ENCODE results near the gene ZSCAN5B.

The ZSCAN5B gene

GRCh38 chr19:56174550-56174949 is 23.0 kb downstream of the ZSCAN5B start:
- TF ChIP-seq CTCF (conservative IDR thresholded peaks at IDR 0.05) (no peak), ZFX (IDR thresholded peaks at IDR 0.05) (no peak)

GRCh38 chr19:56174086-56174485 is 23.5 kb downstream of the ZSCAN5B start:
- no peak for TF ChIP-seq CTCF (conservative IDR thresholded peaks at IDR 0.05)
- TF ChIP-seq ZFX (IDR thresholded peaks at IDR 0.05), result no peak
- no peak overlapping the region for H3K27ac ChIP-seq

More at GRCh38 chr19:56174550-56174949, 23.0 kb downstream of the ZSCAN5B start:
- H3K27ac ChIP-seq, result no peak overlapping the region

- TF ChIP-seq CTCF (conservative IDR thresholded peaks at IDR 0.05), result no peak
- TF ChIP-seq ZFX (IDR thresholded peaks at IDR 0.05), result no peak
- no peak overlapping the region for H3K27ac ChIP-seq
Measured at GRCh38 chr19:56170261-56170660, 27.3 kb downstream of the ZSCAN5B start.

- no peak overlapping the region for H3K27ac ChIP-seq
- TF ChIP-seq CTCF (conservative IDR thresholded peaks at IDR 0.05) (no peak), ZFX (IDR thresholded peaks at IDR 0.05) (no peak)
Measured at GRCh38 chr19:56167064-56167578, 30.5 kb downstream of the ZSCAN5B start.

GRCh38 chr19:56163097-56163496 is 34.5 kb downstream of the ZSCAN5B start:
- no peak overlapping the region for H3K27ac ChIP-seq
- no peak for TF ChIP-seq CTCF (conservative IDR thresholded peaks at IDR 0.05)
- TF ChIP-seq ZFX (IDR thresholded peaks at IDR 0.05), result no peak

- TF ChIP-seq ZFX (IDR thresholded peaks at IDR 0.05), result no peak
- no peak for TF ChIP-seq CTCF (conservative IDR thresholded peaks at IDR 0.05)
- H3K27ac ChIP-seq, result no peak overlapping the region
Measured at GRCh38 chr19:56162258-56162657, 35.3 kb downstream of the ZSCAN5B start.

- H3K27ac ChIP-seq, result no peak overlapping the region
- TF ChIP-seq CTCF (conservative IDR thresholded peaks at IDR 0.05) (no peak), ZFX (IDR thresholded peaks at IDR 0.05) (no peak)
Measured at GRCh38 chr19:56161534-56161933, 36.0 kb downstream of the ZSCAN5B start.
